ENCODE results near the gene PRPSAP2.

PRPSAP2 gene

GRCh38 chr17:18944646-18945045 lies 86.7 kb downstream of the PRPSAP2 start:
- TF ChIP-seq CTCF (IDR thresholded peaks at IDR 0.05; ENCODE audit: low read length, missing control alignments): no peak
- no peak overlapping the region for H3K4me3 ChIP-seq (replicated peaks; ENCODE audit: low read depth, low read length)
- no peak for DNase-seq (ENCODE audit: low read depth)

GRCh38 chr17:18946536-18946935 lies 88.6 kb downstream of the PRPSAP2 start:
- no peak for DNase-seq (ENCODE audit: low read depth)
- no peak for TF ChIP-seq CTCF (IDR thresholded peaks at IDR 0.05; ENCODE audit: low read length, missing control alignments)
- no peak overlapping the region for H3K4me3 ChIP-seq (replicated peaks; ENCODE audit: low read depth, low read length)

DNA sequence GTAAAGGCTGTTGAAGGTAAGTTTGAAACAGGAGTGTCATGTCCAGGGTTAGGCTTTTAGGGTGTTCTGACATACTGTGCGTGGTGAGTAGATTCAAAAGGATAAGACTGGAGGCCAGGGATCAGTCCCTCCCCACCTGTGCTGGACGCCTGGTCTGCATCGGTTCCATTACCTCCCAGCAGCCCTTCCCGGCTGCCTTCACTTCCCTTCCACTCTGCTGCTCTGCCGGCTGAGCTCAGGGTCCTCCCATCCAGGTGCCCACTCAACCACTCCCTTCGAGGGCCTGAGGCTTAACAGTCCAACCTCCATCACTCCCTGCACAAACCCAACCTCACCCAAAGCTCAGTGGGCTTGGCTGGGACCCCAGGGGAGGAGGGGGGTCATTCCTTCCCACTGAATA lies 89.9 kb downstream of the PRPSAP2 start:
- TF ChIP-seq CTCF (IDR thresholded peaks at IDR 0.05; ENCODE audit: low read length, missing control alignments): no peak
- H3K4me3 ChIP-seq (replicated peaks; ENCODE audit: low read depth, low read length): no peak overlapping the region
- DNase-seq (ENCODE audit: low read depth): no peak

- H3K4me3 ChIP-seq (replicated peaks; ENCODE audit: low read depth, low read length): no peak overlapping the region
- TF ChIP-seq CTCF (IDR thresholded peaks at IDR 0.05; ENCODE audit: low read length, missing control alignments): no peak
- DNase-seq (ENCODE audit: low read depth): no peak
Measured at GRCh38 chr17:18948476-18949006, 90.6 kb downstream of the PRPSAP2 start.

DNA sequence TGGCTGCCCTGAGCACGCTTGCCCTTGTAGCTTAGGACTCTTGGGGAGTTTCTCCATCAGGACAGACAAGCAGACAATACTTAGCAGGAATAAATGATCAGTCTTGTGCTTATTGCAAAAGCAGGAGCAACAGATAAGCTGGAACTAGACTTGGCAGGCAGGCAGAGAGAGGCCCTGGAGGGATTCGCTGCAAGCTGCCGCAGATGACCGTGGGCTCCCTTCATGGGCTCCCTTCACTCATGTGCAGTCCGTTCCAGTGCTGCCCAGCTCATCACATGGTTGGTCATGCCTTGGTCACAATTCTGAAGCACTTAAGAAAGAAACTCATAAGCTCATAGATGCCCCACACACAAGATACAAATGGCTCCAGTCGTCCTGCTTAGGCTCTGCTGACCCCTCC lies 91.6 kb downstream of the PRPSAP2 start:
- TF ChIP-seq CTCF (IDR thresholded peaks at IDR 0.05; ENCODE audit: low read length, missing control alignments): no peak
- peak; percentile 68 for DNase-seq (ENCODE audit: low read depth)
- H3K4me3 ChIP-seq (replicated peaks; ENCODE audit: low read depth, low read length): no peak overlapping the region

GRCh38 chr17:18950346-18950745 lies 92.4 kb downstream of the PRPSAP2 start:
- no peak for TF ChIP-seq CTCF (IDR thresholded peaks at IDR 0.05; ENCODE audit: low read length, missing control alignments)
- no peak overlapping the region for H3K4me3 ChIP-seq (replicated peaks; ENCODE audit: low read depth, low read length)
- DNase-seq (ENCODE audit: low read depth): no peak
